ENCODE data around the gene SMARCA4. TPM values are rescaled to one million over a fixed set of nuclear protein-coding genes. Genes with fewer than 3 reads are reported as not detected.

Gene SMARCA4
- total RNA-seq, 1 experiment from 2014 or later, result 261 TPM

DNA sequence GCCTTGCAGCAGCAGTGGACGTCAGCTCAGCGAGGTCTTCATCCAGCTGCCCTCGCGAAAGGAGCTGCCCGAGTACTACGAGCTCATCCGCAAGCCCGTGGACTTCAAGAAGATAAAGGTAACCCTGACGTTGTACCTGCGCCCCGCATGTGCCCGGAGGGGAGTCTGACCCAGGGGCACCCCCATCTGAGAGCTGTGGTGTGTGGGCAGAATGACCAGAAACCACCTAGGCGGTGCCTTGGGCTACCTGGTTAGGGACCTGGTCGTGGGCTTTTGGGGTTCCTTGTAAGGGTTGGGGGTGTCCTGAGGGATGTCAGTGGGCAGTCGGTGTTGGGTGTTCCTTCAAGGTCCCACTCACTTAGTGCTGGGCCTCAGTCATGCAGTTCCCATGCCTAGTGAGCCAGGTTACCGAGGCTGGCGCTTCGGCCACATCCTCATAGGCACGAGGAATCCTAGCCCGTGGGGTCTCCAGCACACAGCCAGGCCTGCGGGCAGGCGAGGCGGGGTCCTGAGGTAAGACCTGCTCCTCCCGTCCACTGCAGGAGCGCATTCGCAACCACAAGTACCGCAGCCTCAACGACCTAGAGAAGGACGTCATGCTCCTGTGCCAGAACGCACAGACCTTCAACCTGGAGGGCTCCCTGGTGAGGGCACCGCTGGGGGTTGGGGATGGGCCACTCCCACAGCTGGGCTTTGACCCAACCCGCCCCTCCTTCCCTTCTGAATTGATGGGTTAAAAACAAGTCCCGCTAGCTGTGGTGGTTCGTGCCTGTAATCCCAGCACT is 97.6 kb downstream of the SMARCA4 start:
- Histone ChIP-seq H3K4ac (ENCODE audit: low read depth, low read length) (no peak overlapping the region), H2AK5ac (ENCODE audit: insufficient read length, low read length) (no peak overlapping the region), H3K23me2 (ENCODE audit: insufficient read length, low read depth, low read length, poor library complexity, severe bottlenecking) (no peaks in the 10 kb centered on the region), H3K23ac (ENCODE audit: insufficient read length, low read depth, low read length) (no peak overlapping the region), H4K20me1 (ENCODE audit: control insufficient read depth, insufficient read depth, insufficient read length) (no peaks in the 10 kb centered on the region), H2AFZ (ENCODE audit: low read length) (no peak overlapping the region), H3K4me1 (ENCODE audit: insufficient read depth, low read length) (no peaks in the 10 kb centered on the region), H3K56ac (ENCODE audit: insufficient read length, low read depth, low read length) (no peak overlapping the region), H3K27ac (ENCODE audit: insufficient read length, low read depth, low read length) (no peak overlapping the region), H3K9ac (ENCODE audit: extremely low read depth, insufficient read length, low read length) (no peak overlapping the region), H2BK5ac (ENCODE audit: insufficient read length, low read length) (peak overlapping the region; percentile 29), H2BK120ac (ENCODE audit: low read depth, low read length, poor library complexity, severe bottlenecking) (no peak overlapping the region), H3K9me3 (ENCODE audit: control insufficient read depth, low read depth, low read length) (no peaks in the 10 kb centered on the region), H2BK12ac (ENCODE audit: insufficient read length, low read depth, low read length) (no peak overlapping the region), H3K14ac (ENCODE audit: insufficient read depth, low read length) (no peak overlapping the region), H4K5ac (ENCODE audit: insufficient read length, low read depth, low read length) (no peak overlapping the region), H3K79me1 (ENCODE audit: insufficient read depth, low read depth, low read length, poor library complexity, severe bottlenecking) (no peaks in the 10 kb centered on the region), H3K27me3 (ENCODE audit: insufficient read depth, low read length) (no peaks in the 10 kb centered on the region), H3K4me2 (ENCODE audit: insufficient read depth, insufficient read length, low read length) (no peak overlapping the region), H3K79me2 (ENCODE audit: insufficient read depth, low read length) (no peaks in the 10 kb centered on the region), H4K91ac (ENCODE audit: insufficient read length, low read depth, low read length) (no peak overlapping the region), H4K8ac (replicated peaks; ENCODE audit: insufficient read length, low read depth, low read length) (no peak overlapping the region), H3T11ph (ENCODE audit: low read length) (no peak overlapping the region), H2BK20ac (ENCODE audit: low read depth, low read length, poor library complexity, severe bottlenecking) (no peak overlapping the region), H2BK15ac (ENCODE audit: low read depth, low read length) (no peak overlapping the region), H3K18ac (ENCODE audit: insufficient read length, low read depth, low read length) (no peak overlapping the region)
- Mint-ChIP-seq H3K4me3 (no peak overlapping the region), H3K27ac (peak overlapping the region in 1 of 3 experiments; percentile 35; a peak in 1 of 7 replicates), H3K27me3 (ENCODE audit: low read depth) (no peaks in the 10 kb centered on the region), H3K36me3 (ENCODE audit: insufficient read depth in 1 of 3, low read depth in 3 of 3) (peaks cover 22 to 67% (median 57%) of the 10 kb centered on the region in 3 experiments; a peak in 6 of 7 replicates), H3K4me1 (no peaks in the 10 kb centered on the region), H3K9me3 (no peaks in the 10 kb centered on the region)
- TF ChIP-seq, protein P1, sequence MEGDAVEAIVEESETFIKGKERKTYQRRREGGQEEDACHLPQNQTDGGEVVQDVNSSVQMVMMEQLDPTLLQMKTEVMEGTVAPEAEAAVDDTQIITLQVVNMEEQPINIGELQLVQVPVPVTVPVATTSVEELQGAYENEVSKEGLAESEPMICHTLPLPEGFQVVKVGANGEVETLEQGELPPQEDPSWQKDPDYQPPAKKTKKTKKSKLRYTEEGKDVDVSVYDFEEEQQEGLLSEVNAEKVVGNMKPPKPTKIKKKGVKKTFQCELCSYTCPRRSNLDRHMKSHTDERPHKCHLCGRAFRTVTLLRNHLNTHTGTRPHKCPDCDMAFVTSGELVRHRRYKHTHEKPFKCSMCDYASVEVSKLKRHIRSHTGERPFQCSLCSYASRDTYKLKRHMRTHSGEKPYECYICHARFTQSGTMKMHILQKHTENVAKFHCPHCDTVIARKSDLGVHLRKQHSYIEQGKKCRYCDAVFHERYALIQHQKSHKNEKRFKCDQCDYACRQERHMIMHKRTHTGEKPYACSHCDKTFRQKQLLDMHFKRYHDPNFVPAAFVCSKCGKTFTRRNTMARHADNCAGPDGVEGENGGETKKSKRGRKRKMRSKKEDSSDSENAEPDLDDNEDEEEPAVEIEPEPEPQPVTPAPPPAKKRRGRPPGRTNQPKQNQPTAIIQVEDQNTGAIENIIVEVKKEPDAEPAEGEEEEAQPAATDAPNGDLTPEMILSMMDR (conservative IDR thresholded peaks at IDR 0.05), result no peak
- WGBS (ENCODE audit: extremely low coverage, insufficient read length, low lambda C conversion rate), result no CpG with 5 or more reads among the region's 34 CpGs
- DNase-seq, result no peak
